GM12878 (cell line): ENCODE measurements around the gene C5. TPM values are rescaled to one million over a fixed set of nuclear protein-coding genes. Genes with fewer than 3 reads are reported as not detected.

Experiments
- ATAC-seq: fragments of 200-7000 bp; cut with Tn5 transposase; 3 replicates; pipeline ENCODE4 v1.9.1; 2020; ENCODE audit warnings: mild to moderate bottlenecking, moderate library complexity
- BruUV-seq: library from RNA; stranded (reverse); fragments of 400-500 nt; replicated peaks from 2 replicates; lab custom pipeline; 2021; lab: Mats Ljungman, UMichigan
- CTCF ChIA-PET: fragments of 300-600 bp; sonication (Branson Sonifier 250); formaldehyde crosslinking; extraction: SDS; loops from one replicate; lab custom pipeline; 2021; ENCODE audit warnings: inconsistent platforms; lab: Yijun Ruan, JAX
- POLR2A ChIA-PET: fragments of 350-600 bp; formaldehyde crosslinking; extraction: SDS; loops from one replicate; lab custom pipeline; 2021; ENCODE audit warnings: inconsistent platforms; lab: Charles Lee
- RAD21 ChIA-PET: fragments of 300-600 bp; sonication (Branson Sonifier 250); formaldehyde crosslinking; loops from one replicate; lab custom pipeline; 2023; ENCODE audit warnings: antibody characterized with exemption; ENCODE audit not compliant: unreplicated experiment; lab: Charles Lee
- SMC1A ChIA-PET: fragments of 300-600 bp; sonication (Branson Sonifier 250); formaldehyde crosslinking; loops from one replicate; lab custom pipeline; 2023; ENCODE audit not compliant: unreplicated experiment, uncharacterized antibody; lab: Charles Lee
- DNase-seq: peaks from one replicate; pipeline ENCODE4 v3.0.0-alpha.2; 2011; ENCODE audit warnings: low read depth, low spot score
- FAIRE-seq: peaks from 3 replicates; lab custom pipeline; 2011; peaks lifted over from hg19 to GRCh38; lab: Jason Lieb, UNC
- H2AFZ ChIP-seq: 2 replicates; pipeline ENCODE4 v1.6.0; 2011; ENCODE audit warnings: low read depth, low read length, control low read depth; ENCODE audit not compliant: control insufficient read depth
- H3K27ac ChIP-seq: 2 replicates; pipeline ENCODE4 v1.5.1; 2011; ENCODE audit warnings: control low read depth; ENCODE audit not compliant: control insufficient read depth, insufficient read depth
- H3K27me3 ChIP-seq, 2 experiments: replicated peaks in 1 of 2; 2 replicates each; pipeline versions ENCODE4 v1.6.0 to v1.6.1; 2011; ENCODE audit warnings: low read length in 1 of 2; ENCODE audit not compliant: control insufficient read depth in 2 of 2, insufficient read depth in 2 of 2
- H3K36me3 ChIP-seq, 2 experiments: 2 replicates each; pipeline ENCODE4 v1.5.1; 2011; ENCODE audit warnings: low read length in 1 of 2; ENCODE audit not compliant: control insufficient read depth in 2 of 2, insufficient read depth in 2 of 2
- H3K4me1 ChIP-seq: 2 replicates; pipeline ENCODE4 v1.6.1; 2011; ENCODE audit warnings: mild to moderate bottlenecking, low read length, moderate library complexity, mixed read lengths; ENCODE audit not compliant: control insufficient read depth, insufficient read depth
- H3K4me2 ChIP-seq: 2 replicates; pipeline ENCODE4 v1.6.0; 2011; ENCODE audit warnings: control low read depth; ENCODE audit not compliant: control insufficient read depth, insufficient read depth
- H3K4me3 ChIP-seq: fragments of 200-600 bp; sonication (generic); 2 replicates; pipeline ENCODE4 v1.5.1; 2016
- H3K79me2 ChIP-seq: 2 replicates; pipeline ENCODE4 v1.6.0; 2011; ENCODE audit warnings: low read length; ENCODE audit not compliant: control insufficient read depth, insufficient read depth
- H3K9ac ChIP-seq: 2 replicates; pipeline ENCODE4 v1.8.0; 2011; ENCODE audit warnings: low read length, control low read depth, mixed read lengths; ENCODE audit not compliant: control insufficient read depth, insufficient read depth
- H3K9me3 ChIP-seq: replicated peaks from 3 replicates; pipeline ENCODE4 v1.5.1; 2011; ENCODE audit warnings: mild to moderate bottlenecking, low read length; ENCODE audit not compliant: control insufficient read depth, insufficient read depth
- H4K20me1 ChIP-seq: 2 replicates; pipeline ENCODE4 v1.6.0; 2011; ENCODE audit not compliant: control insufficient read depth, insufficient read depth
- BHLHE40 ChIP-seq, 2 experiments: fragments of 450-650 bp in 1 of 2; IDR thresholded peaks; 2 replicates each; pipeline ENCODE4 v1.6.1; 2011 to 2017; ENCODE audit warnings: low read depth in 2 of 2, borderline replicate concordance in 1 of 2, improper control_type of control experiment in 1 of 2, low read length in 1 of 2, mild to moderate bottlenecking in 1 of 2
- CREB1 ChIP-seq: IDR thresholded peaks from 2 replicates; pipeline ENCODE4 v1.6.1; 2012; ENCODE audit warnings: low read depth, mild to moderate bottlenecking, inconsistent platforms
- CREM ChIP-seq: IDR thresholded peaks from 2 replicates; pipeline ENCODE4 v1.6.1; 2014; ENCODE audit warnings: antibody characterized with exemption, low read depth
- FOXK2 ChIP-seq: fragments of 450-650 bp; IDR thresholded peaks from 2 replicates; pipeline ENCODE4 v1.6.1; 2017; ENCODE audit warnings: mild to moderate bottlenecking, moderate library complexity
- GATAD2B ChIP-seq: fragments of 450-650 bp; conservative IDR thresholded peaks from 2 replicates; pipeline ENCODE4 v1.6.1; 2017; ENCODE audit warnings: low read depth, mild to moderate bottlenecking, moderate library complexity
- MTA2 ChIP-seq: fragments of 450-650 bp; IDR thresholded peaks from 2 replicates; pipeline ENCODE4 v1.6.1; 2016; ENCODE audit warnings: low read depth, mild to moderate bottlenecking, moderate library complexity
- MYB ChIP-seq: fragments of 150-350 bp; IDR thresholded peaks from 2 replicates; pipeline ENCODE4 v1.6.1; 2014; ENCODE audit warnings: mild to moderate bottlenecking, low read depth, low read length, borderline replicate concordance
- NBN ChIP-seq: fragments of 450-650 bp; IDR thresholded peaks from 2 replicates; pipeline ENCODE4 v1.6.1; 2016
- POLR2A ChIP-seq: IDR thresholded peaks from 2 replicates; pipeline ENCODE4 v1.6.1; 2011; ENCODE audit warnings: low read depth, mild to moderate bottlenecking, low read length
- RBBP5 ChIP-seq: fragments of 200-600 bp; sonication (generic); conservative IDR thresholded peaks from 2 replicates; pipeline ENCODE4 v1.6.1; 2016
- RCOR1 ChIP-seq: conservative IDR thresholded peaks from 2 replicates; pipeline ENCODE4 v1.6.1; 2012; ENCODE audit warnings: low read depth, low read length, improper control_type of control experiment
- RFX5 ChIP-seq: IDR thresholded peaks from 2 replicates; pipeline ENCODE4 v1.6.1; 2011; ENCODE audit warnings: low read depth, low read length, improper control_type of control experiment
- SIN3A ChIP-seq: IDR thresholded peaks from 2 replicates; pipeline ENCODE4 v1.6.1; 2012; ENCODE audit warnings: low read depth, low read length, improper control_type of control experiment
- SREBF1 ChIP-seq: IDR thresholded peaks from 2 replicates; pipeline ENCODE4 v1.6.1; 2012; ENCODE audit warnings: mild to moderate bottlenecking, low read length
- STAT3 ChIP-seq: IDR thresholded peaks from 2 replicates; pipeline ENCODE4 v1.6.1; 2011; ENCODE audit warnings: low read depth, low read length, improper control_type of control experiment
- ZNF217 ChIP-seq: fragments of 450-650 bp; IDR thresholded peaks from 2 replicates; pipeline ENCODE4 v1.6.1; 2017; ENCODE audit warnings: antibody characterized with exemption, mild to moderate bottlenecking
- WGBS: methylation state at CpG from one replicate; pipeline ENCODE4 v1.1.6; 2016; ENCODE audit warnings: low lambda C conversion rate; ENCODE audit not compliant: insufficient replicate concordance, insufficient coverage; ENCODE audit errors: missing lambda C conversion rate; 5-methylcytosine and 5-hydroxymethylcytosine counted together
- in situ Hi-C: fragments of 300-500 bp; cut with MboI; formaldehyde crosslinking; loops from 9 replicates; pipeline ENCODE4 v1.14.3; 2018; ENCODE audit warnings: mixed read lengths
- intact Hi-C: fragments of 100-400 bp; cut with micrococcal nuclease; formaldehyde crosslinking; loops from one replicate; pipeline ENCODE4 v1.14.2; 2022; ENCODE audit not compliant: unreplicated experiment
- polyA plus RNA-seq, 11 experiments: library from polyadenylated mRNA; depleted of rRNA in 4 of 11; unstranded in 6 of 11; stranded (reverse) in 5 of 11; fragments of >200 nt; fragmentation: Nextera tagmentation in 4 of 11; fragmentation: Illumina TruSeq in 1 of 11; extraction: Ambion mirVana in 4 of 11; extraction: Trizol in 1 of 11; gene quantifications; 1 replicate in 1 of 11; 2 replicates in 10 of 11; pipeline versions ENCODE4 v1.2.1 to v1.2.3, GENCODE V29; 2011 to 2016; ENCODE audit warnings: inconsistent platforms in 2 of 11, missing spikeins in 2 of 11, low read depth in 1 of 11
- total RNA-seq, 4 experiments: library from RNA; depleted of rRNA in 3 of 4; stranded (reverse); fragments of >200 nt in 3 of 4; fragmentation: Illumina TruSeq in 1 of 4; extraction: Trizol in 1 of 4; gene quantifications; 2 replicates each; pipeline versions ENCODE4 v1.2.1 to v1.2.3, GENCODE V29; 2013 to 2021
- TF ChIP-seq, protein P1 (sequence below): IDR thresholded peaks from 2 replicates; pipeline ENCODE4 v1.6.1; 2012; ENCODE audit warnings: low read depth, low read length, improper control_type of control experiment

The C5 gene
- total and polyA plus RNA-seq, 10 of the 15 experiments (the other 5 are each of a cell fraction or from before 2014, with no cell fraction given), result 0.39 to 2.2 (median 1.2) TPM

DNA sequence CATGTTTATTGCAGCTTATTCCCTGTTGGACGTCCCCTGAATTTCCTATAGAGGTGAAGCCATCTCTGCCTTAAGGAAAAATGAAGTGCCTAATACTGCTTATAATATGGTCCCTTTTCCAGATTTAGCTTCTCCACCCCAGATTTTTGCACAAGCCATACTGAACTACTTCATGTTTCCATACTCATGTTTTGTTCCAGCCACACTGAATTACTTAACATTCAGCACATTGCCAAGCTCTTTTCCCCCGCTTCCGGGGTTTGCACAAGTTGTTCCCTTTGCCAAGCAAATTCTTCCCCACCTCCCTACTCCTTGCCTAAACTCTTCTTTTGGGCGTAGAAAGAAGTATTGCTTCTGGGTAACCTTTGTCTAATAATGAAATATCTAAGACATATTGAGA lies 23.0 kb upstream of the C5 start:
- in situ Hi-C loops (no loop called here), intact Hi-C loops (loop anchor here (5.0 kb wide), 2 partner anchors 49 to 141 kb away; no protein-coding TSS in a partner anchor)
- CTCF ChIA-PET, result interaction anchor here (0.7 to 6.4 kb wide), 7 partner anchors 9 to 229 kb away, joined by 3 to 78 read pairs (median 4); no protein-coding TSS in a partner anchor
- Histone ChIP-seq H4K20me1 (no peaks in the 10 kb centered on the region), H3K27me3 (no peaks in the 10 kb centered on the region), H3K9ac (peak overlapping the region; percentile 47; the same call in 1 of the 2 replicates), H3K4me3 (peak overlapping the region; percentile 91; the same call in 1 of the 2 replicates), H3K27ac (peak overlapping the region; percentile 91), H3K36me3 (no peaks in the 10 kb centered on the region), H3K79me2 (peaks cover 40% of the 10 kb centered on the region), H3K4me1 (peaks cover 29% of the 10 kb centered on the region), H3K9me3 (no peaks in the 10 kb centered on the region; the same call in 2 of the 3 replicates), H2AFZ (peak overlapping the region; percentile 63), H3K4me2 (peak overlapping the region; percentile 97)
- 65% methylated on average over 4 of the region's 4 CpGs for WGBS
- ATAC-seq (no peak), FAIRE-seq (no peak), DNase-seq (no peak)
- SMC1A ChIA-PET, result interaction anchor here (0.6 to 8.9 kb wide), 10 partner anchors 9 to 280 kb away, joined by 3 to 66 read pairs (median 4); partner anchors contain the start of gene FBXW2
- RAD21 ChIA-PET, result interaction anchor here (0.7 to 2.7 kb wide), 5 partner anchors 49 to 126 kb away, joined by 3 to 11 read pairs (median 4); no protein-coding TSS in a partner anchor
- BruUV-seq, result no TSS peak
- POLR2A ChIA-PET, result interaction anchor here (0.6 to 3.8 kb wide), 5 partner anchors 49 to 151 kb away, joined by 3 to 22 read pairs (median 5); no protein-coding TSS in a partner anchor
- no peak for TF ChIP-seq MYB
- TF ChIP-seq CREM, result no peak

DNA sequence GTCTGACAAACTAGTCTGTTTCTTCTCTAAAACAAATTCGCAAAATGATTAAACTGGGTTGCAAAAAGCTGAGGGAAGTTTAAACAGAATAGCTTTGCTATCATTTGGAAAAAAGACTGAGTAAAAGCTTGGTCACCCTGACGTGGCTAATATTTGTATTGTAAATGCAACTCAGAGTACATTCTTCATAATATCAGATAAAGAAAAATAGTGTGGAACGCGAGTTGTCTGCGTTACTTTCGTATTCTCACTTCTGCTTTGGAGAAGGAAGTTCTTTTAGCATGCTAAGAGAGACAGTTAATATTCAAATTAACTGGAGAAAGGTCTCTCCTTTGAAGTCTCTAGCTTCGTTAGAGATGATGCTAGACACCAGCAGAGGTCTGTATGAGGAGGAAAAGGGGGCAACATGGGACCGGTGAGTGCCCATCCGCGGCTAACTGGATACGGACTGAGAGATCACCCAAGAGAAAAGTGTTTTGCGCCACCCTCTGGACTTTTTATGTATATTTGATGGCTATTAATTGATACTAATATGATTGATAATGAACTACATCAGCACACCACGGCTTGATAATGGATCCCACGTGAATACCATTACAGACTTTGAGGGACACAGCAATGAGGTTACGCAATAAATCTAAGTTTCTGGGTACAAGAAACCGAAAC lies 21.8 kb upstream of the C5 start:
- Histone ChIP-seq H4K20me1 (no peaks in the 10 kb centered on the region), H3K4me1 (peaks cover 29% of the 10 kb centered on the region), H2AFZ (peak overlapping the region; percentile 16), H3K9me3 (no peaks in the 10 kb centered on the region; the same call in 1 of the 3 replicates), H3K79me2 (peaks cover 33% of the 10 kb centered on the region), H3K9ac (peak overlapping the region; percentile 69), H3K36me3 (no peaks in the 10 kb centered on the region), H3K27me3 (no peaks in the 10 kb centered on the region), H3K4me2 (peak overlapping the region; percentile 64), H3K4me3 (peak overlapping the region; percentile 61), H3K27ac (peak overlapping the region; percentile 91)
- ATAC-seq (peak; percentile 58), FAIRE-seq (peak; percentile 73), DNase-seq (peak; percentile 65)
- intact Hi-C loops (loop anchor here (5.0 kb wide), 2 partner anchors 50 to 140 kb away; no protein-coding TSS in a partner anchor), in situ Hi-C loops (no loop called here)
- POLR2A ChIA-PET, result interaction anchor here (0.7 to 3.8 kb wide), 5 partner anchors 48 to 150 kb away, joined by 3 to 22 read pairs (median 4); no protein-coding TSS in a partner anchor
- WGBS, result under 1% methylated on average over 16 of the region's 16 CpGs
- BruUV-seq, result no TSS peak
- SMC1A ChIA-PET, result interaction anchor here (0.7 to 8.9 kb wide), 12 partner anchors 10 to 317 kb away, joined by 3 to 66 read pairs (median 4); partner anchors contain the start of gene FBXW2
- CTCF ChIA-PET, result interaction anchor here (0.7 to 6.4 kb wide), 19 partner anchors 8 to 357 kb away, joined by 3 to 78 read pairs (median 3); partner anchors contain the start of gene MEGF9
- RAD21 ChIA-PET, result interaction anchor here (0.6 to 2.7 kb wide), 9 partner anchors 9 to 199 kb away, joined by 3 to 11 read pairs (median 3); partner anchors contain the start of gene TRAF1
- TF ChIP-seq SREBF1 (no peak), MTA2 (peak; percentile 48), POLR2A (peak; percentile 59), SIN3A (no peak), RBBP5 (no peak; the same call in 1 of the 2 replicates), STAT3 (no peak), BHLHE40 (IDR thresholded peaks at IDR 0.05; ENCODE audit: borderline replicate concordance in 1 of 2, low read depth in 2 of 2, low read length in 1 of 2) (no peak), CREB1 (peak; percentile 18; the same call in 1 of the 2 replicates), GATAD2B (no peak), NBN (no peak), RCOR1 (no peak), RFX5 (no peak), ZNF217 (0 out of 2 replicates have a peak, but pooled peaks have one; percentile 62), FOXK2 (no peak)
- TF ChIP-seq, protein P1, sequence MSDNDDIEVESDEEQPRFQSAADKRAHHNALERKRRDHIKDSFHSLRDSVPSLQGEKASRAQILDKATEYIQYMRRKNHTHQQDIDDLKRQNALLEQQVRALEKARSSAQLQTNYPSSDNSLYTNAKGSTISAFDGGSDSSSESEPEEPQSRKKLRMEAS, result no peak
